A549 (cell line): ENCODE measurements around the gene SVIL.

Experiments used
- CHD2 ChIP-seq: fragments of 150-350 bp; IDR thresholded peaks from 2 replicates; pipeline ENCODE4 v1.6.1; 2014; ENCODE audit warnings: low read length; ENCODE audit not compliant: partially characterized antibody
- CTCF ChIP-seq: fragments of >200 bp; sonication (Bioruptor Twin); formaldehyde crosslinking; IDR thresholded peaks from 3 replicates; pipeline ENCODE4 v1.5.1; 2016
- HOXA7 ChIP-seq: fragments of 250-450 bp; sonication (Bioruptor Pico); IDR thresholded peaks from 2 replicates; pipeline ENCODE4 v1.5.0; 2020; ENCODE audit warnings: mild to moderate bottlenecking, moderate library complexity
- NR3C1 ChIP-seq: fragments of >200 bp; sonication (Bioruptor Twin); formaldehyde crosslinking; IDR thresholded peaks from 3 replicates; pipeline ENCODE4 v1.6.1; 2017
- POLR2A ChIP-seq: IDR thresholded peaks from 2 replicates; pipeline ENCODE4 v1.6.1; 2012; ENCODE audit warnings: mild to moderate bottlenecking, low read length
- ZFP36 ChIP-seq: fragments of 450-650 bp; IDR thresholded peaks from 2 replicates; pipeline ENCODE4 v1.6.1; 2014; ENCODE audit warnings: borderline replicate concordance; ENCODE audit not compliant: partially characterized antibody
- ZSCAN20 ChIP-seq: fragments of 250-450 bp; sonication (Bioruptor Pico); IDR thresholded peaks from 2 replicates; pipeline ENCODE4 v1.8.0; 2022; ENCODE audit warnings: mild to moderate bottlenecking, moderate library complexity

- TF ChIP-seq CTCF (no peak), NR3C1 (no peak), ZFP36 (no peak), HOXA7 (CRISPR knock-in tag) (no peak), POLR2A (no peak), ZSCAN20 (no peak), CHD2 (no peak)
These were observed 152.8 kb downstream of the SVIL start for GRCh38 chr10:29481906-29482440.
